Bone marrow (tissue), 2 donors: Measurements from ENCODE around the gene SLIT3.
"Not testable (repeated sequence)": the region's sequence is repeated elsewhere in the genome, so short reads cannot be mapped to it uniquely, and the experiment has no call there.

Experiments used
- DNase-seq, 2 donors: peaks; one replicate each; lab custom pipeline; 2025; lab: John Stamatoyannopoulos, UW

The SLIT3 gene

GRCh38 chr5:168765551-168766425, 535.2 kb downstream of the SLIT3 start:
- DNase-seq: no peak

DNA sequence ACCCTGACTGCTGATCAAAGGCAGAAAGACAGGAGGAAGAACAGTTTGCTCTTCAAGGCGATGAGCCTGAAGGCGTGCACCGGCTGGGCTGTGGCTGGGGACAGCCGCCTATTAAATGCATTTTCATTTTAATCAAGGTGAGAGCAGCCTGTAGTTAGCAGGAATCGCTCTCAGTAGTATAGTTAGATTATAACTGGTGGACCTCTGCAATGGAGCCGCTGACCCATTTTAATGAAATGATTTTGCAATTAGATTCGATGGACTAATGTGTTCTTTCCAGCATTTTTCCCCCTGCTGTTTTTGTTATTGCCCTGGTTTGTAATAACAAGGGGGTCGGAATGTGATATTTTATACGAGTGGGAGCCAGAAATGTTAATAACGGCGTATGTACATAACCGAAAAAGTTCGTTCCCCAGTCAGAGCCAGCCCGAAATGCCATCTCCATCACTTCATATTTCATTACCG, 535.8 kb downstream of the SLIT3 start:
- no peak for DNase-seq

DNA sequence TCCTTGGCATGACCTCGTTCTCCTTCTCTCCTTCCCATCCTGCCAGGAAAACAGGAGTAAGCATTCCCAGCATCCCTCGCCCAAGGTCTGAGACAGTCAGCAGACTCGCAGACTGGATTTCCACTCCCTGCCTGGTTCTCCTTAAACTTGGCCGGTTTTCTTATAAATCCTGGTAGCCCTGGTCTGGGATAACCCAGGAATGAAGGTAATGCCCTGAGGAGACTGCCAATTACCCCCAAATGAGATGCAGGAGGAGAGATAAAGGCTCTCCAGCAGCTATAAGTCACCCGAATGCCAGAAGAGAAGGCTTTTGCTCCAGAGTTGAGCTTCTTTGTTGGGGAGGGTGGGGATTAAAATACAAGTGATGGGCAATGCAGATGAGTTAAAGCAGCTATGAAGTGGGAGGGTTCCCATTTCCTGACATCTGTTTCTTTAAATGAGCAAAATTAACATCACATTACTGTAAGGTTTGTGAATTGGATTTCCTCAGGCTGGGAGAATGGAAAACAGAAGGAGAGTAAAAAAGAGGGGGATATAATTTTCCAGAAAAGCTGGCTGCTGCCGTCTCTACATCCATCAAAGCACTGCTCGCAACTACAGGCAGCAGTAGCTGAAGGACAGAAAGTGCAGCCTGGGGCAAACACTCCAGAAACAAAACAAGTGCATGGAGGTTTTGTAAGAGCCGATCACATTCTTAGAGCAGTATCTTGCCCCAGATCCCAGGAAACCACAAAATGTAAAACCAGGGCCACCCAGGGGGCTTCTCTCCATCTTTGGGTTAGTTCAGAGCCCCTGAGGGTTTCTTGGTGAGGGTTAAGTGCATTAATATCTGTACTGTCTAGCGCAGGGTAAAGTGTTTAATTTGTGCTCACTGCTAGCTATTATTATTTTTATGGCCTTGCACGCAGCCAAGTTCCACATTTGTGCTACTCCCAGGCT, 544.2 kb downstream of the SLIT3 start:
- DNase-seq: no peak

- DNase-seq: no peak
Measured at GRCh38 chr5:168755548-168756093, 545.3 kb downstream of the SLIT3 start.

GRCh38 chr5:168753691-168754254, 547.2 kb downstream of the SLIT3 start:
- no peak for DNase-seq

GRCh38 chr5:168752416-168753190, 548.3 kb downstream of the SLIT3 start:
- no peak for DNase-seq

DNA sequence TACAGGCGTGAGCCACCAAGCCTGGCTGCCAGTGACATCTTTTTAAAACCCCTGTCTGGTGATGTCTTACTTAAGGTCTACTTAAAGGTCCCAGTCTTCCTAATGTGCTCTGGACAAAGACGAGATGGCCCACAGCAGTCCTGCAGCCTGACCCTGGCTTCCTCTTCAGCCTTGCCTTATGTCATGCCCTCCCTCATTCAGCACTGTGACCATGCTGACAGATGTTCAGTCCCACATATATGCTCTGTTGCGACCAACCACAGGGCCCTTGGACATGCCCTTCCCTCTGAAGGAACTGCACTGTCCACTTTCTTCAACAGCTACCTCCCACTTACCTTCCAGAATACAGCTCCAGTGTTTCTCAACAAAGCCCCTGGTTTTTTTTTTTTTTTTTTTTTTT, 548.9 kb downstream of the SLIT3 start:
- no peak for DNase-seq

DNA sequence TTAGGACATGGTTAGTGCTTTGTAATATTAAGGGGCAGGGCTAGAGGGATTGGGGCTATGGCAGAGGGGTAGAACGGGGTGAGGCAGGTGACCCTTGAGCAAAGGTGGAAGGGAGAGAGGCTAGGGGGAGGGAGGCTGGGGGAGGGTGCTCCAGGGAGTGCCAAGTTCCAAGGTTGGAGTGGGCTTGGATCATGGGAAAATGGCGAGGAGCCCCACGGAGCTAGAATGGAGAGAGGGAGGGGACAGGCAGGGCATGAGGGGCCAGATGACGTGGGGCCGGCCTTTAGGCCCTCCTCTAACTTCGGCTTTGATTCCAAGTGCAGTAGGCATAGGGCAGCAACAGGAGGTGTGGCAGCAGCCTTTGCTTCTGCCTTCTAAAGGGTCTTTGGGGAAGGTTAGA, 550.0 kb downstream of the SLIT3 start:
- DNase-seq: no peak

DNA sequence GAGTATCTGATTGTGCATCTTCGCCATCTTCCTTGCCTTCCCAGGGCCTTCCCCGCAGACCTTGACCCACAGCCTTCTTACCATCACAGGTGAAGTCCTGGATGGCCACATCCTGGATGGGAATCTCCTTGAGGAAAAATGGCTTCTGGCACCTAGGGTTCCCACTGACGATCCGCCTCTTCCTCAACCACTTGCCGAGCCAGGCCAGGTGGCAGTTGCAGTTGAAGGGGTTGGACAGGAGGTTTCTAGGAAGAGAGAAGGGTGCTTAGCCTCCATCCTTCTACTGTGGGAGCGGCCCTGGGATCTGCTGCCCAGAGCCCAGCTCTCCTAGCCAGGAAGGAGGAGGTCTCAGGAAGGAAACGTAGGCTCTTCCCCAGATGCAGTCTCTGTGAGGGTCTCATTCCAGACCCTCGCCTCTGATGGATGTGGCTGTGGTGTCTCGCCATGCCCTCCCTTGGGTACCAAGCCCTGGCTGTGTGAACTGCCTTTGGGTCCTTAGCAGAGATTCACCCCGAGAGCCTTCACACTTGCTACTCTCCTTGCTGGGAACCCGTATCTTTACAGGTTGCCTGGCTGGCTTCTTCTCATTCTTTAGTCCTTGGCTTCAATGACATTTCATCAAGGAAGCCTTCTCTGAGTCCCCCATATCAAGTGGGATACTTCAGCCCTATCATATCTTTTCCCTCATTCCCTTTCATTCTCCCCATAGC, 551.4 kb downstream of the SLIT3 start:
- no peak for DNase-seq

DNA sequence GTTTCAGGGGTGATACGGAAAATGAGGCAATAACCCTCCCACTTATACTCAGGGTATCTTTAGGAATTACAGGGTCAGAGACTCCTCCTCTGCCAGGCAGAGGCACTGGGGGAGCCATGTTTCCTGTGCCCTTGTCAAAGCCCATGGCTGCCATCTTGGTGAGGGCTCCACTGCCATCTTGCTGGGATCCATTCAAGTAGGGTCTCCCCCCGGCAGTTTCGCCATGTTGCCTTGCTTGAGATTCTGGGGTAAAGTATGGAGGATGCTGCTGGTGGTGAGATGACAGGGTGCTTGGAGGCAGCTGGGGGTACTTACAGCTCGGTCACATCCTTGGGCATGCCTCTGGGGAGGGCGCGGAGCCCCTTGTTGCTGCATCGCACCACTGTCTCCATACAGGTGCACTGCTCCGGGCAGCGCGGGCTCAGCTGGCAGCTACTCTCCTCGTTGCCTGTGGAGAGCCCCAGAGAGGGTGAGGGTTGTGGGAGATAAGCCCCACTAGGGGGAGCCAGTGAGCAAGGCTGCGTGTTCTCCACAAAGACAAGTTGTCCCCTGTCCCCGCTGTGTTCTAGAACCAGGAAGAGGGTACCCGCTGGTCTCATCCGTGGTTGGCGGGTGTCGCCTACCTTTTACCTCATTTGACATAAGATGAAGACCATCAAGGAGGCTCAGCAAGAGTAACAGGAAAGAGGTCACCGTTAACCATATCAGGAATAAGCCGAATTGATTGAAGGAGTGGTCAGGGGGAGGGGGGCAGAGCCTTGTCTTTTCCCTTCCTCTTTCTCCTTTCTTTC, 552.8 kb downstream of the SLIT3 start:
- no peak for DNase-seq

DNA sequence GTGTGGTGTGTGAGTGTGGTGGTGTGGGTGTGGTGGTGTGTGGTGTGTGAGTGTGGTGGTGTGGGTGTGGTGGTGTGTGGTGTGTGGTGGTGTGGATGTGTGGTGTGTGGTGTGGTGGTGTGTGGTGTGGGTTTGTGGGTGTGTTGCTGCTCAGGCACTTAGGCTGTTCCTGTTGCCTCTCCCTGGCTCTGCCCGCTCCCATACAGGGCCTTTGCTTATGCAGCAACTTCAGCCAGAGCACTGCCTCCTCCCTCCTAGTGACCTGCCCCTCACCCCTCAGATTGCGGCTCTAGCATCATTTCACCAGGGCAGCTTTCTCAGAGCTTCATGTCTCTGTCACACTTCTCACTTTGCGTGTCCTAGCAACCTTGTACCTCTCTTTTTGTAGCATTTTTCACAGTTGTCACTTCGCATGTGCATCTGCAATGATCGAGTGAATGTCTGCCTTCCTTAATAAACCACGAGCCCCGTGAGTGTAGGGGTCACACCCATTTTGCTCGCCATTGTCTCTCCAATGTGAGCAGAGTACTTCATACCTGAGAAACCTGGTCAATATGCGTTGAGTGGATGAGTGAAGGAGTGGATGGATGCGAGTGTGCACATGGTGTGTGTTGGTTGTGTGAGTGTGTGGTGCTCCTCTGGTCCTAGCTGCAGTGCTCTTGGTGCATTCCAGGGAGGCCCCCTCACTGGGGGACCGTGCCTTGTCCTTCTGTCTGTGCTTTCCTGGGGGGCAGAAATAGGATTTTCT, 553.9 kb downstream of the SLIT3 start:
- DNase-seq: no peak

DNA sequence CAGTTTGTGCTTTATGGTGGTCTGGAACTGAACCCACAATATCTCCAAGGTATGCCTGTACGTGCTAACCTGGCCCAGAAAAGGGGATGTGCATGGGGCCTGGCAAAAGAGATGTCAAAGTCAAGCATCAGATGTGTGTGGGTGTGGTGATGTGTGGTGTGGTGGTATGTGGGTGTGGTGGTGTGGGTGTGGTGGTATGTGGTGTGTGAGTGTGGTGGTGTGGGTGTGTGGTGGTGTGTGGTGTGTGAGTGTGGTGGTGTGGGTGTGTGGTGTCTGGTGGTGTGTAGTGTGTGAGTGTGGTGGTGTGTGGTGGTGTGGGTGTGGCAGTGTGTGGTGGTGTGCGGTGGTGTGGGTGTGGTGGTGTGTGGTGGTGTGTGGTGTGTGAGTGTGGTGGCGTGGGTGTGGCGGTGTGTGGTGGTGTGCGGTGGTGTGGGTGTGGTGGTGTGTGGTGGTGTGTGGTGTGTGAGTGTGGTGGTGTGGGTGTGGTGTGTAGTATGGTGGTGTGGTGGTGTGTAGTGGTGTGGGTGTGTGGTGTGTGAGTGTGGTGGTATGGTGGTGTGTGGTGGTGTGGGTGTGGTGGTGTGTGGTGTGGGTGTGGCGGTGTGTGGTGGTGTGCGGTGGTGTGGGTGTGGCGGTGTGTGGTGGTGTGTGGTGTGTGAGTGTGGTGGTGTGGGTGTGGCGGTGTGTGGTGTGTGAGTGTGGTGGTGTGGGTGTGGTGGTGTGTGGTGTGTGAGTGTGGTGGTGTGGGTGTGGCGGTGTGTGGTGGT, 554.6 kb downstream of the SLIT3 start:
- not testable (repeated sequence) for DNase-seq

DNA sequence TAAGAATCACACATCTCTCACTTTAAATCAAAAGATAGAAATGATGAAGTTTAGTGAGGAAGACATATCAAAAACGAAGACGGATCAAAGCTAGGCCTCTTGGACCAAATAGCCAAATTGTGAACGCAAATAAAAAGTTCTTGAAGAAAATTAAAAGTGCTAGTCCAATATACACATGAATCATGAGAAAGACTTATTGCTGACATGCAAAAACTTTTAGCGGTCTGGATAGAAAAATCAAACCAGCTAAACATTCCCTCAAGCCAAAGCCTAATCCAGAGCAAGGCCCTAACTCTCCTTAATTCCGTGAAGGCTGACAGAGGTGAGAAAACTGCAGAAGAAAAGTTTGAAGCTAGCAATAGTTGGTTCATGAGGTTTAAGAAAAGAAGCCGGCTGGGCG, 557.3 kb downstream of the SLIT3 start:
- no peak for DNase-seq

- not testable (repeated sequence) for DNase-seq
Measured at GRCh38 chr5:168742311-168742710, 558.6 kb downstream of the SLIT3 start.

DNA sequence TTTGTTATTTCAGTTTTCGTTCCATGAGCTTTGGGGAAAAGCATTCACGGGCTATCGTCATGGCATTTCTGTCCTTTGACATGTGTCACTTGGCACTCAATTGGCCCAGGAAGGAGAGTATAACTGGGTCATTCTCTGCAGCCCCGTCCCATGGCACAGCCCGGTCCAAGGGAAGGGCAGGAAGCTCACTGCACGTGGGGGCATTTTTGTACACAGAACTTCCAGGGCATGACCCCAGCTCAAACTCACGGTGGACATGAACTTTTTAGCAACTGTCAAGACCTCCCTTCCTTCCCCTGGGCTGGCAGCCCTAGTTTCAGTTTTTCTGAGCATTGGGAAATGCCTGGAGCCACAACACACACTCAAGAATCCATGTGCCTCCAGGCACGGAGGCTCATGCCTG, 560.1 kb downstream of the SLIT3 start:
- DNase-seq: no peak

DNA sequence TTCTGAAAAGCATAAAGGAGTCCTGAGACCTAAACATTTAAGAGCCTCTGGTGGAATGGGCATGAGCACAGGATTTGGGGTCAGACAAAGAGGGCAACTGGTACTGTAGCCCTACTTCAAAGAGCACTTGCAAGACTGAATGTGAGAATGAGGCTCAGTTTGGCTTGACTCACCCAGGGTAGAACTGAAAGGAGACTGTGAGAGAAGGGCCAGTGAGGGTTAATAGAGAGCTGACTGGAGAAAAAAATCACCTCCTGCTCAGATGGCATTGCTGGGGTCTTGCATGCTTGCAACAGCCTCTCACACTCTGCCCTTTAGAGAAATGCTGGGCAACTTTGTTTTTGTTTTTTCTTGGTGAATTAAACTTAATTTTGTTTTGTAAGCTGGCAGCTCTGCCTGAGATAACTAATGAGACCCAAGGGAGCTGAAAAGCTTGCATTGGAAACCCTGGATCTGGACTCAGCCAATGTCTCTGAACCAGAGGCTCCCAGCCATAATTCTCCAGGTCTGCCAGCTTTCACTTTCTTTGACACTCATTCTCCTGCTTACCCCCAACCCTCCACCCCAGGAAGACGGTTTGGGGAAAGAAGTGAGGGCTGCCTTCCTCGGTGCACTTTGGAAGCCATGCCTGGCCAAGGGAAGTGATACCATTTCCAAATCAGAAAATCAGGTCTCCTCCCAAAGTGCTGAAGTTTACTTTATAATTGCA, 560.7 kb downstream of the SLIT3 start:
- DNase-seq: no peak

GRCh38 chr5:168737066-168737465, 563.9 kb downstream of the SLIT3 start:
- no peak for DNase-seq
